A549 (cell line): ENCODE measurements around the gene GRID1. TPM values are rescaled to one million over a fixed set of nuclear protein-coding genes. Genes with fewer than 3 reads are reported as not detected.
A peak's percentile ranks its signal among the peaks of the same experiment; 100 is the strongest.

Experiments
- BCL3 ChIP-seq: fragments of >200 bp; sonication (Bioruptor Twin); formaldehyde crosslinking; IDR thresholded peaks from 3 replicates; pipeline ENCODE4 v1.6.1; 2016
- CBX8 ChIP-seq: fragments of 200-600 bp; sonication (generic); IDR thresholded peaks from 2 replicates; pipeline ENCODE4 v1.6.1; 2016
- CEBPB ChIP-seq, 2 experiments: fragments of >200 bp in 1 of 2; sonication (Bioruptor Twin) in 1 of 2; formaldehyde crosslinking in 1 of 2; IDR thresholded peaks; 2 replicates each; pipeline ENCODE4 v1.6.1; 2012 to 2016
- CHD2 ChIP-seq: fragments of 150-350 bp; IDR thresholded peaks from 2 replicates; pipeline ENCODE4 v1.6.1; 2014; ENCODE audit warnings: low read length; ENCODE audit not compliant: partially characterized antibody
- CHD4 ChIP-seq: fragments of 200-600 bp; sonication (generic); IDR thresholded peaks from 2 replicates; pipeline ENCODE4 v1.6.1; 2016; ENCODE audit warnings: antibody characterized with exemption, mild to moderate bottlenecking, borderline replicate concordance
- CTCF ChIP-seq: fragments of >200 bp; sonication (Bioruptor Twin); formaldehyde crosslinking; IDR thresholded peaks from 3 replicates; pipeline ENCODE4 v1.5.1; 2016
- E2F6 ChIP-seq: IDR thresholded peaks from 2 replicates; pipeline ENCODE4 v1.6.1; 2012; ENCODE audit warnings: low read depth, borderline replicate concordance
- EHF ChIP-seq: fragments of 250-450 bp; sonication (Bioruptor Pico); IDR thresholded peaks from 2 replicates; pipeline ENCODE4 v1.5.0; 2020; ENCODE audit warnings: mild to moderate bottlenecking
- EHMT2 ChIP-seq: fragments of 200-600 bp; sonication (generic); IDR thresholded peaks from 2 replicates; pipeline ENCODE4 v1.6.1; 2016; ENCODE audit warnings: antibody characterized with exemption, low read depth, mild to moderate bottlenecking, moderate library complexity
- FOSB ChIP-seq: fragments of 250-450 bp; sonication (Bioruptor Pico); IDR thresholded peaks from 2 replicates; pipeline ENCODE4 v1.5.0; 2020; ENCODE audit warnings: mild to moderate bottlenecking, moderate library complexity
- FOXS1 ChIP-seq: fragments of 250-450 bp; sonication (Bioruptor Pico); IDR thresholded peaks from 2 replicates; pipeline ENCODE4 v1.5.0; 2020; ENCODE audit warnings: mild to moderate bottlenecking, moderate library complexity
- GATA3 ChIP-seq: IDR thresholded peaks from 2 replicates; pipeline ENCODE4 v1.6.1; 2012; ENCODE audit warnings: borderline replicate concordance
- HDAC2 ChIP-seq: fragments of 200-600 bp; sonication (generic); IDR thresholded peaks from 2 replicates; pipeline ENCODE4 v1.6.1; 2016
- HES2 ChIP-seq: fragments of >200 bp; sonication (Bioruptor Twin); formaldehyde crosslinking; IDR thresholded peaks from 2 replicates; pipeline ENCODE4 v1.6.1; 2016
- HMGXB4 ChIP-seq: fragments of 250-450 bp; sonication (Bioruptor Pico); IDR thresholded peaks from 2 replicates; pipeline ENCODE4 v1.5.0; 2021; ENCODE audit warnings: mild to moderate bottlenecking, moderate library complexity, borderline replicate concordance
- HOXA7 ChIP-seq: fragments of 250-450 bp; sonication (Bioruptor Pico); IDR thresholded peaks from 2 replicates; pipeline ENCODE4 v1.5.0; 2020; ENCODE audit warnings: mild to moderate bottlenecking, moderate library complexity
- HOXB5 ChIP-seq: fragments of 250-450 bp; sonication (Bioruptor Pico); IDR thresholded peaks from 2 replicates; pipeline ENCODE4 v1.5.0; 2020; ENCODE audit warnings: mild to moderate bottlenecking, moderate library complexity
- JUNB ChIP-seq: fragments of >200 bp; sonication (Bioruptor Twin); formaldehyde crosslinking; IDR thresholded peaks from 2 replicates; pipeline ENCODE4 v1.6.1; 2016
- KDM1A ChIP-seq: fragments of 200-600 bp; sonication (generic); IDR thresholded peaks from 2 replicates; pipeline ENCODE4 v1.6.1; 2016; ENCODE audit warnings: low read depth, mild to moderate bottlenecking
- KDM5A ChIP-seq: fragments of 200-600 bp; sonication (generic); IDR thresholded peaks from 2 replicates; pipeline ENCODE4 v1.6.1; 2016; ENCODE audit warnings: antibody characterized with exemption, mild to moderate bottlenecking
- MAFK ChIP-seq: fragments of 450-650 bp; IDR thresholded peaks from 2 replicates; pipeline ENCODE4 v1.6.1; 2014; ENCODE audit not compliant: partially characterized antibody
- MAX ChIP-seq: IDR thresholded peaks from 2 replicates; pipeline ENCODE4 v1.6.1; 2012
- NFE2L2 ChIP-seq: fragments of 150-350 bp; conservative IDR thresholded peaks from 2 replicates; pipeline ENCODE4 v1.6.1; 2014; ENCODE audit warnings: low read length
- PHF8 ChIP-seq: fragments of 200-600 bp; sonication (generic); IDR thresholded peaks from 2 replicates; pipeline ENCODE4 v1.6.1; 2016; ENCODE audit warnings: low read depth, mild to moderate bottlenecking, antibody characterized with exemption, moderate library complexity, borderline replicate concordance
- POLR2A ChIP-seq: IDR thresholded peaks from 2 replicates; pipeline ENCODE4 v1.6.1; 2012; ENCODE audit warnings: mild to moderate bottlenecking, low read length
- RAD21 ChIP-seq, 2 experiments: fragments of >200 bp in 1 of 2; sonication (Bioruptor Twin) in 1 of 2; formaldehyde crosslinking in 1 of 2; IDR thresholded peaks in 1 of 2; conservative IDR thresholded peaks in 1 of 2; 2 replicates in 1 of 2; 3 replicates in 1 of 2; pipeline ENCODE4 v1.6.1; 2012 to 2018; ENCODE audit warnings: inconsistent platforms in 1 of 2
- RCOR1 ChIP-seq: fragments of 150-350 bp; IDR thresholded peaks from 2 replicates; pipeline ENCODE4 v1.6.1; 2014; ENCODE audit warnings: antibody characterized with exemption, low read length, low read depth
- REST ChIP-seq: fragments of 200-600 bp; sonication (generic); IDR thresholded peaks from 2 replicates; pipeline ENCODE4 v1.6.1; 2016; ENCODE audit warnings: antibody characterized with exemption, mild to moderate bottlenecking, moderate library complexity
- RFX5 ChIP-seq: fragments of 450-650 bp; IDR thresholded peaks from 2 replicates; pipeline ENCODE4 v1.7.1; 2014; ENCODE audit warnings: antibody characterized with exemption, mild to moderate bottlenecking, moderate library complexity
- SMC3 ChIP-seq: fragments of >200 bp; sonication (Bioruptor Twin); formaldehyde crosslinking; IDR thresholded peaks from 3 replicates; pipeline ENCODE4 v1.6.1; 2018; ENCODE audit warnings: inconsistent platforms
- TFCP2L1 ChIP-seq: fragments of 250-450 bp; sonication (Bioruptor Pico); IDR thresholded peaks from 2 replicates; pipeline ENCODE4 v1.5.0; 2021; ENCODE audit warnings: mild to moderate bottlenecking
- TP53 ChIP-seq: fragments of 250-450 bp; sonication (Bioruptor Pico); IDR thresholded peaks from 2 replicates; pipeline ENCODE4 v1.5.0; 2021; ENCODE audit warnings: mild to moderate bottlenecking, moderate library complexity
- ZC3H11A ChIP-seq: fragments of 450-650 bp; IDR thresholded peaks from 2 replicates; pipeline ENCODE4 v1.6.1; 2014; ENCODE audit warnings: antibody characterized with exemption, mild to moderate bottlenecking
- ZFP36 ChIP-seq: fragments of 450-650 bp; IDR thresholded peaks from 2 replicates; pipeline ENCODE4 v1.6.1; 2014; ENCODE audit warnings: borderline replicate concordance; ENCODE audit not compliant: partially characterized antibody
- polyA plus RNA-seq, 4 experiments: library from polyadenylated mRNA; depleted of rRNA in 3 of 4; stranded (reverse); fragments of >200 nt; fragmentation: RNase III in 1 of 4; extraction: RNeasy Plus Mini Kit Qiagen cat#74134 plus additional on column Dnase treatment in 1 of 4; gene quantifications; 2 replicates in 3 of 4; 3 replicates in 1 of 4; pipeline ENCODE4 v1.2.3, GENCODE V29; 2011 to 2017

GRID1 gene
- polyA plus RNA-seq, 2 of the 4 experiments (the other 2 are of a cell fraction), result 0.14 to 0.30 TPM

GRCh38 chr10:86399879-86400704 lies 33.5 kb upstream of the GRID1 start (continued):
- no peak for TF ChIP-seq CHD2
- TF ChIP-seq KDM1A, result no peak
- TF ChIP-seq CEBPB (IDR thresholded peaks at IDR 0.05), result no peak
- TF ChIP-seq JUNB, result no peak
- TF ChIP-seq REST, result no peak
- no peak for TF ChIP-seq ZC3H11A
- TF ChIP-seq PHF8, result peak; percentile 57
- no peak for TF ChIP-seq EHMT2
- no peak for TF ChIP-seq FOSB (CRISPR knock-in tag)
- TF ChIP-seq RFX5, result 0 out of 2 replicates have a peak, but pooled peaks have one; percentile 34
- peak; percentile 8; the same call in 1 of the 2 replicates for TF ChIP-seq E2F6
- no peak for TF ChIP-seq HOXA7 (CRISPR knock-in tag)
- TF ChIP-seq CBX8, result no peak
- TF ChIP-seq FOXS1, result no peak
- TF ChIP-seq HDAC2, result no peak
- peak; percentile 68; the same call in 1 of the 3 replicates for TF ChIP-seq BCL3
- TF ChIP-seq MAFK, result no peak
- no peak for TF ChIP-seq TP53
- TF ChIP-seq CTCF, result peak; percentile 94
- peak; percentile 0 for TF ChIP-seq MAX
- no peak for TF ChIP-seq KDM5A
- TF ChIP-seq RCOR1, result no peak
- TF ChIP-seq EHF (CRISPR knock-in tag), result no peak
- no peak; the same call in 1 of the 2 replicates for TF ChIP-seq GATA3
- TF ChIP-seq TFCP2L1 (CRISPR knock-in tag), result no peak
- TF ChIP-seq POLR2A, result peak; percentile 60
- peak; percentile 72; the same call in 1 of the 2 replicates for TF ChIP-seq HOXB5 (CRISPR knock-in tag)
- TF ChIP-seq HMGXB4 (CRISPR knock-in tag), result peak; percentile 62; the same call in 1 of the 2 replicates
- TF ChIP-seq NFE2L2, result no peak
- TF ChIP-seq ZFP36, result no peak
- TF ChIP-seq CHD4, result no peak
- TF ChIP-seq RAD21 (conservative IDR thresholded peaks at IDR 0.05 in 1 of 2, IDR thresholded peaks at IDR 0.05 in 1 of 2), result peak; percentile 89 to 97
- peak; percentile 95 for TF ChIP-seq SMC3
- TF ChIP-seq HES2, result no peak
